PC-3 (cell line): ENCODE results near the gene HMGCS2. TPM values are rescaled to one million over a fixed set of nuclear protein-coding genes. Genes with fewer than 3 reads are reported as not detected.

ENCODE experiments used
- ATAC-seq: fragments of 200-7000 bp; cut with Tn5 transposase; 2 replicates; pipeline ENCODE4 v1.9.1; 2020; ENCODE audit warnings: mild to moderate bottlenecking, moderate library complexity
- BruUV-seq: library from RNA; stranded (reverse); fragments of 400-500 nt; replicated peaks from 2 replicates; lab custom pipeline; 2021; lab: Mats Ljungman, UMichigan
- CTCF ChIA-PET: fragments of 300-600 bp; sonication (Branson Sonifier 250); formaldehyde crosslinking; loops from one replicate; lab custom pipeline; 2022; ENCODE audit warnings: antibody characterized with exemption; lab: Charles Lee
- POLR2A ChIA-PET: fragments of 300-600 bp; sonication (Branson Sonifier 250); formaldehyde crosslinking; loops from one replicate; lab custom pipeline; 2022; ENCODE audit warnings: antibody characterized with exemption; ENCODE audit not compliant: unreplicated experiment; lab: Charles Lee
- DNase-seq: peaks from one replicate; pipeline ENCODE4 v3.0.0-alpha.2; 2015
- H2AFZ ChIP-seq: fragments of 300-600 bp; sonication (generic); 2 replicates; pipeline ENCODE4 v1.6.0; 2016; ENCODE audit warnings: antibody characterized with exemption, low read length
- H3F3A ChIP-seq: fragments of 300-600 bp; sonication (generic); one replicate; pipeline ENCODE4 v1.6.0; 2017; ENCODE audit warnings: antibody characterized with exemption, low read length, control low read depth, mild to moderate bottlenecking; ENCODE audit not compliant: unreplicated experiment
- H3K27ac ChIP-seq: fragments of 300-600 bp; sonication (generic); 2 replicates; pipeline ENCODE4 v1.5.1; 2016; ENCODE audit warnings: mild to moderate bottlenecking, low read length
- H3K27me3 ChIP-seq: fragments of 300-600 bp; sonication (generic); 2 replicates; pipeline ENCODE4 v1.6.1; 2016; ENCODE audit warnings: low read length, mixed read lengths
- H3K36me3 ChIP-seq: fragments of 300-600 bp; sonication (generic); 2 replicates; pipeline ENCODE4 v1.6.1; 2016; ENCODE audit warnings: low read depth, mixed run types, low read length, mixed read lengths
- H3K4me1 ChIP-seq: fragments of 300-600 bp; sonication (generic); 2 replicates; pipeline ENCODE4 v1.5.1; 2016; ENCODE audit warnings: low read length; ENCODE audit not compliant: insufficient read depth
- H3K4me2 ChIP-seq: fragments of 300-600 bp; sonication (generic); 2 replicates; pipeline ENCODE4 v1.6.0; 2016; ENCODE audit warnings: low read length
- H3K4me3 ChIP-seq: fragments of 300-600 bp; sonication (generic); 2 replicates; pipeline ENCODE4 v1.5.1; 2016; ENCODE audit warnings: mild to moderate bottlenecking, low read length, mixed read lengths
- H3K79me2 ChIP-seq: fragments of 300-600 bp; sonication (generic); 2 replicates; pipeline ENCODE4 v1.6.1; 2017; ENCODE audit warnings: low read length, mixed read lengths
- H3K9ac ChIP-seq: fragments of 300-600 bp; sonication (generic); 2 replicates; pipeline ENCODE4 v1.6.0; 2016; ENCODE audit warnings: mild to moderate bottlenecking, low read length
- H3K9me2 ChIP-seq: fragments of 300-600 bp; sonication (generic); replicated peaks from 2 replicates; pipeline ENCODE4 v1.6.1; 2016; ENCODE audit warnings: mixed run types, low read length, mixed read lengths
- H3K9me3 ChIP-seq: fragments of 300-600 bp; sonication (generic); 2 replicates; pipeline ENCODE4 v1.6.1; 2016; ENCODE audit warnings: low read length, mixed read lengths
- H4K20me1 ChIP-seq: fragments of 300-600 bp; sonication (generic); 2 replicates; pipeline ENCODE4 v1.6.1; 2016; ENCODE audit warnings: low read length, mixed read lengths
- CTCF ChIP-seq: fragments of 300-600 bp; sonication (generic); conservative IDR thresholded peaks from 2 replicates; pipeline ENCODE4 v1.5.1; 2017; ENCODE audit warnings: antibody characterized with exemption, low read depth, mild to moderate bottlenecking, low read length
- EZH2 ChIP-seq: fragments of 300-600 bp; sonication (generic); IDR thresholded peaks from one replicate; pipeline ENCODE4 v1.6.1; 2017; ENCODE audit warnings: antibody characterized with exemption, mild to moderate bottlenecking, low read length; ENCODE audit not compliant: unreplicated experiment
- EZH2phosphoT487 ChIP-seq: fragments of 300-600 bp; sonication (generic); IDR thresholded peaks from 2 replicates; pipeline ENCODE4 v1.6.1; 2018; ENCODE audit warnings: mild to moderate bottlenecking, antibody characterized with exemption, low read length, borderline replicate concordance
- intact Hi-C: fragments of 100-400 bp; cut with micrococcal nuclease; formaldehyde crosslinking; loops from 2 replicates; pipeline ENCODE4 v1.9.0; 2023
- total RNA-seq: library from RNA; depleted of rRNA; stranded (reverse); fragments of >200 nt; gene quantifications from 2 replicates; pipeline ENCODE4 v1.2.3, GENCODE V29; 2014; rRNA removed

HMGCS2 gene
- total RNA-seq, 1 experiment from 2014 or later: not detected

- H3K4me3 ChIP-seq: no peak overlapping the region
- H2AFZ ChIP-seq: no peak overlapping the region
- H3K4me2 ChIP-seq: no peak overlapping the region
- ATAC-seq (no peak), DNase-seq (no peak)
- no peaks in the 10 kb centered on the region for H3K36me3 ChIP-seq
- BruUV-seq: no TSS peak
- H3K9ac ChIP-seq: no peak overlapping the region
- H3K9me2 ChIP-seq: no peaks in the 10 kb centered on the region
- ChIA-PET CTCF (no interaction called here), POLR2A (no interaction called here)
- H3F3A ChIP-seq: no peaks in the 10 kb centered on the region
- 0 out of 2 replicates have a peak, but pooled peaks cover 4% of the 10 kb centered on the region for H3K27me3 ChIP-seq
- TF ChIP-seq EZH2 (no peak), CTCF (no peak), EZH2phosphoT487 (no peak)
- H3K79me2 ChIP-seq: no peaks in the 10 kb centered on the region
- H3K4me1 ChIP-seq: peaks cover 5% of the 10 kb centered on the region; the same call in 1 of the 2 replicates
- H3K27ac ChIP-seq: no peak overlapping the region
- no peaks in the 10 kb centered on the region for H4K20me1 ChIP-seq
- intact Hi-C loops: no loop called here
- H3K9me3 ChIP-seq: peaks cover 3% of the 10 kb centered on the region; the same call in 1 of the 2 replicates
These were observed 68.4 kb downstream of the HMGCS2 start for GRCh38 chr1:119700326-119700725.

Other genes with a start within 250 kb of the HMGCS2 start
- gene ZNF697, start 120.6 kb downstream of the HMGCS2 start, total RNA-seq: 3.9 and 5.3 TPM in 2 replicates
- gene PHGDH, start 57.0 kb downstream of the HMGCS2 start, total RNA-seq: 134 and 155 TPM in 2 replicates
- 0.40 and 0.87 TPM in 2 replicates for gene REG4, start 42.6 kb upstream of the HMGCS2 start, total RNA-seq
- not detected in 2 replicates for gene ADAM30, start 127.6 kb upstream of the HMGCS2 start, total RNA-seq